GM12878 (cell line): Measurements from ENCODE around the gene HDAC2. TPM values are rescaled to one million over a fixed set of nuclear protein-coding genes. Genes with fewer than 3 reads are reported as not detected.

Experiments used
- ATAC-seq: fragments of 200-7000 bp; cut with Tn5 transposase; 3 replicates; pipeline ENCODE4 v1.9.1; 2020; ENCODE audit warnings: mild to moderate bottlenecking, moderate library complexity
- BruUV-seq: library from RNA; stranded (reverse); fragments of 400-500 nt; replicated peaks from 2 replicates; lab custom pipeline; 2021; lab: Mats Ljungman, UMichigan
- CTCF ChIA-PET: fragments of 300-600 bp; sonication (Branson Sonifier 250); formaldehyde crosslinking; extraction: SDS; loops from one replicate; lab custom pipeline; 2021; ENCODE audit warnings: inconsistent platforms; lab: Yijun Ruan, JAX
- POLR2A ChIA-PET: fragments of 350-600 bp; formaldehyde crosslinking; extraction: SDS; loops from one replicate; lab custom pipeline; 2021; ENCODE audit warnings: inconsistent platforms; lab: Charles Lee
- RAD21 ChIA-PET: fragments of 300-600 bp; sonication (Branson Sonifier 250); formaldehyde crosslinking; loops from one replicate; lab custom pipeline; 2023; ENCODE audit warnings: antibody characterized with exemption; ENCODE audit not compliant: unreplicated experiment; lab: Charles Lee
- SMC1A ChIA-PET: fragments of 300-600 bp; sonication (Branson Sonifier 250); formaldehyde crosslinking; loops from one replicate; lab custom pipeline; 2023; ENCODE audit not compliant: unreplicated experiment, uncharacterized antibody; lab: Charles Lee
- DNase-seq: peaks from one replicate; pipeline ENCODE4 v3.0.0-alpha.2; 2011; ENCODE audit warnings: low read depth, low spot score
- FAIRE-seq: peaks from 3 replicates; lab custom pipeline; 2011; peaks lifted over from hg19 to GRCh38; lab: Jason Lieb, UNC
- H2AFZ ChIP-seq: 2 replicates; pipeline ENCODE4 v1.6.0; 2011; ENCODE audit warnings: low read depth, low read length, control low read depth; ENCODE audit not compliant: control insufficient read depth
- H3K27ac ChIP-seq: 2 replicates; pipeline ENCODE4 v1.5.1; 2011; ENCODE audit warnings: control low read depth; ENCODE audit not compliant: control insufficient read depth, insufficient read depth
- H3K27me3 ChIP-seq, 2 experiments: replicated peaks in 1 of 2; 2 replicates each; pipeline versions ENCODE4 v1.6.0 to v1.6.1; 2011; ENCODE audit warnings: low read length in 1 of 2; ENCODE audit not compliant: control insufficient read depth in 2 of 2, insufficient read depth in 2 of 2
- H3K36me3 ChIP-seq, 2 experiments: 2 replicates each; pipeline ENCODE4 v1.5.1; 2011; ENCODE audit warnings: low read length in 1 of 2; ENCODE audit not compliant: control insufficient read depth in 2 of 2, insufficient read depth in 2 of 2
- H3K4me1 ChIP-seq: 2 replicates; pipeline ENCODE4 v1.6.1; 2011; ENCODE audit warnings: mild to moderate bottlenecking, low read length, moderate library complexity, mixed read lengths; ENCODE audit not compliant: control insufficient read depth, insufficient read depth
- H3K4me2 ChIP-seq: 2 replicates; pipeline ENCODE4 v1.6.0; 2011; ENCODE audit warnings: control low read depth; ENCODE audit not compliant: control insufficient read depth, insufficient read depth
- H3K4me3 ChIP-seq: fragments of 200-600 bp; sonication (generic); 2 replicates; pipeline ENCODE4 v1.5.1; 2016
- H3K79me2 ChIP-seq: 2 replicates; pipeline ENCODE4 v1.6.0; 2011; ENCODE audit warnings: low read length; ENCODE audit not compliant: control insufficient read depth, insufficient read depth
- H3K9ac ChIP-seq: 2 replicates; pipeline ENCODE4 v1.8.0; 2011; ENCODE audit warnings: low read length, control low read depth, mixed read lengths; ENCODE audit not compliant: control insufficient read depth, insufficient read depth
- H3K9me3 ChIP-seq: replicated peaks from 3 replicates; pipeline ENCODE4 v1.5.1; 2011; ENCODE audit warnings: mild to moderate bottlenecking, low read length; ENCODE audit not compliant: control insufficient read depth, insufficient read depth
- H4K20me1 ChIP-seq: 2 replicates; pipeline ENCODE4 v1.6.0; 2011; ENCODE audit not compliant: control insufficient read depth, insufficient read depth
- ELK1 ChIP-seq: IDR thresholded peaks from 2 replicates; pipeline ENCODE4 v1.6.1; 2012; ENCODE audit warnings: low read depth, low read length, improper control_type of control experiment
- EZH2 ChIP-seq: IDR thresholded peaks from 2 replicates; pipeline ENCODE4 v1.6.1; 2012; ENCODE audit warnings: low read depth, mild to moderate bottlenecking, control low read depth, inconsistent platforms, low read length, borderline replicate concordance; ENCODE audit not compliant: control insufficient read depth
- JUND ChIP-seq: IDR thresholded peaks from 2 replicates; pipeline ENCODE4 v1.6.1; 2012; ENCODE audit warnings: low read depth, mild to moderate bottlenecking, low read length, improper control_type of control experiment, moderate library complexity
- SMAD1 ChIP-seq: fragments of 450-650 bp; IDR thresholded peaks from 2 replicates; pipeline ENCODE4 v1.6.1; 2018; ENCODE audit warnings: mild to moderate bottlenecking, low read depth; ENCODE audit not compliant: partially characterized antibody
- ZNF274 ChIP-seq: IDR thresholded peaks from one replicate; pipeline ENCODE4 v1.8.0; 2011; ENCODE audit not compliant: insufficient read length, insufficient read depth
- ZNF622 ChIP-seq: fragments of 450-650 bp; IDR thresholded peaks from 2 replicates; pipeline ENCODE4 v1.6.1; 2017; ENCODE audit warnings: mild to moderate bottlenecking, inconsistent platforms
- WGBS: methylation state at CpG from one replicate; pipeline ENCODE4 v1.1.6; 2016; ENCODE audit warnings: low lambda C conversion rate; ENCODE audit not compliant: insufficient replicate concordance, insufficient coverage; ENCODE audit errors: missing lambda C conversion rate; 5-methylcytosine and 5-hydroxymethylcytosine counted together
- in situ Hi-C: fragments of 300-500 bp; cut with MboI; formaldehyde crosslinking; loops from 9 replicates; pipeline ENCODE4 v1.14.3; 2018; ENCODE audit warnings: mixed read lengths
- intact Hi-C: fragments of 100-400 bp; cut with micrococcal nuclease; formaldehyde crosslinking; loops from one replicate; pipeline ENCODE4 v1.14.2; 2022; ENCODE audit not compliant: unreplicated experiment
- polyA plus RNA-seq, 11 experiments: library from polyadenylated mRNA; depleted of rRNA in 4 of 11; unstranded in 6 of 11; stranded (reverse) in 5 of 11; fragments of >200 nt; fragmentation: Nextera tagmentation in 4 of 11; fragmentation: Illumina TruSeq in 1 of 11; extraction: Ambion mirVana in 4 of 11; extraction: Trizol in 1 of 11; gene quantifications; 1 replicate in 1 of 11; 2 replicates in 10 of 11; pipeline versions ENCODE4 v1.2.1 to v1.2.3, GENCODE V29; 2011 to 2016; ENCODE audit warnings: inconsistent platforms in 2 of 11, missing spikeins in 2 of 11, low read depth in 1 of 11
- total RNA-seq, 4 experiments: library from RNA; depleted of rRNA in 3 of 4; stranded (reverse); fragments of >200 nt in 3 of 4; fragmentation: Illumina TruSeq in 1 of 4; extraction: Trizol in 1 of 4; gene quantifications; 2 replicates each; pipeline versions ENCODE4 v1.2.1 to v1.2.3, GENCODE V29; 2013 to 2021

The HDAC2 gene
- total and polyA plus RNA-seq, 10 of the 15 experiments (the other 5 are each of a cell fraction or from before 2014, with no cell fraction given): 40.4 to 210 (median 114) TPM

- no peaks in the 10 kb centered on the region for H4K20me1 ChIP-seq
- ATAC-seq: no peak
- H3K4me3 ChIP-seq: no peak overlapping the region
- no peak overlapping the region for H2AFZ ChIP-seq
- ChIA-PET RAD21 (interaction anchor here (1.9 kb wide), 1 partner anchor 10 kb away, joined by 11 read pairs; no protein-coding TSS in a partner anchor), SMC1A (interaction anchor here (0.5 to 4.1 kb wide), 6 partner anchors 9 to 583 kb away, joined by 3 to 14 read pairs (median 4); no protein-coding TSS in a partner anchor), CTCF (interaction anchor here (1.4 to 1.5 kb wide), 3 partner anchors 18 to 583 kb away, joined by 3 to 5 read pairs (median 4); no protein-coding TSS in a partner anchor), POLR2A (interaction anchor here (0.6 kb wide), 1 partner anchor 665 kb away, joined by 5 read pairs; no protein-coding TSS in a partner anchor)
- no peaks in the 10 kb centered on the region for H3K27me3 ChIP-seq
- DNase-seq: no peak
- in situ Hi-C loops (loop anchor here (10.0 kb wide), 2 partner anchors 694 to 1114 kb away; no protein-coding TSS in a partner anchor), intact Hi-C loops (no loop called here)
- H3K27ac ChIP-seq: no peak overlapping the region
- no peak overlapping the region for H3K4me2 ChIP-seq
- H3K36me3 ChIP-seq: no peaks in the 10 kb centered on the region
- H3K9ac ChIP-seq: no peak overlapping the region
- no peak for FAIRE-seq
- 52% methylated on average over 3 of the region's 3 CpGs for WGBS
- H3K9me3 ChIP-seq: no peaks in the 10 kb centered on the region
- BruUV-seq: no TSS peak
- no peaks in the 10 kb centered on the region for H3K4me1 ChIP-seq
- TF ChIP-seq ZNF274: no peak
- no peak for TF ChIP-seq JUND
- no peak for TF ChIP-seq EZH2
- no peak for TF ChIP-seq ZNF622
- no peaks in the 10 kb centered on the region for H3K79me2 ChIP-seq
These were observed 81.9 kb downstream of the HDAC2 start for GRCh38 chr6:113888956-113889630.

GRCh38 chr6:113888493-113888892 is 82.5 kb downstream of the HDAC2 start:
- Histone ChIP-seq H3K27me3 (no peaks in the 10 kb centered on the region), H3K27ac (no peak overlapping the region), H4K20me1 (no peaks in the 10 kb centered on the region), H3K4me2 (no peak overlapping the region), H3K79me2 (no peaks in the 10 kb centered on the region), H3K9me3 (no peaks in the 10 kb centered on the region), H3K4me3 (no peak overlapping the region), H3K9ac (no peak overlapping the region), H3K36me3 (no peaks in the 10 kb centered on the region), H2AFZ (no peak overlapping the region), H3K4me1 (no peaks in the 10 kb centered on the region)
- RAD21 ChIA-PET: interaction anchor here (1.9 kb wide), 1 partner anchor 9 kb away, joined by 11 read pairs; no protein-coding TSS in a partner anchor
- FAIRE-seq (no peak), ATAC-seq (no peak), DNase-seq (no peak)
- SMC1A ChIA-PET: interaction anchor here (0.5 to 4.1 kb wide), 5 partner anchors 9 to 582 kb away, joined by 3 to 14 read pairs (median 3); no protein-coding TSS in a partner anchor
- POLR2A ChIA-PET: no interaction called here
- CTCF ChIA-PET: interaction anchor here (1.3 to 1.4 kb wide), 4 partner anchors 18 to 1109 kb away, joined by 3 to 4 read pairs (median 3); no protein-coding TSS in a partner anchor
- intact Hi-C loops: no loop called here
- TF ChIP-seq ELK1 (no peak), SMAD1 (no peak)
- TF ChIP-seq, all 136 proteins: peak for 0
- in situ Hi-C loops: loop anchor here (10.0 kb wide), 2 partner anchors 694 to 1114 kb away; no protein-coding TSS in a partner anchor
- BruUV-seq: no TSS peak
